Glutamatergic neuron (in vitro differentiated cells): ENCODE measurements around the gene TSPO. TPM values are rescaled to one million over a fixed set of nuclear protein-coding genes. Genes with fewer than 3 reads are reported as not detected.

Source experiments
- DNase-seq: peaks from one replicate; pipeline ENCODE4 v3.0.0; 2022
- H3K27ac Mint-ChIP-seq: one replicate; pipeline ENCODE4 v1.8.0; 2020; ENCODE audit warnings: mild to moderate bottlenecking, mixed read lengths, inconsistent platforms; ENCODE audit not compliant: unreplicated experiment
- H3K27me3 Mint-ChIP-seq: one replicate; pipeline ENCODE4 v1.8.0; 2020; ENCODE audit warnings: mild to moderate bottlenecking, moderate library complexity, mixed read lengths, inconsistent platforms; ENCODE audit not compliant: unreplicated experiment
- H3K36me3 Mint-ChIP-seq: one replicate; pipeline ENCODE4 v1.8.0; 2020; ENCODE audit warnings: mild to moderate bottlenecking, mixed read lengths, inconsistent platforms; ENCODE audit not compliant: unreplicated experiment
- H3K4me1 Mint-ChIP-seq: one replicate; pipeline ENCODE4 v1.8.0; 2020; ENCODE audit warnings: mild to moderate bottlenecking, low read depth, mixed read lengths, inconsistent platforms; ENCODE audit not compliant: unreplicated experiment
- H3K4me3 Mint-ChIP-seq: one replicate; pipeline ENCODE4 v1.8.0; 2020; ENCODE audit warnings: mild to moderate bottlenecking, mixed read lengths, inconsistent platforms; ENCODE audit not compliant: unreplicated experiment
- H3K9me3 Mint-ChIP-seq: one replicate; pipeline ENCODE4 v1.8.0; 2020; ENCODE audit warnings: mild to moderate bottlenecking, moderate library complexity, mixed read lengths, inconsistent platforms; ENCODE audit not compliant: unreplicated experiment
- total RNA-seq: library from RNA; stranded (reverse); fragmentation: NEBNext Ultra II Directional; extraction: Animal tissue kit (Norgen Biotek cat#: 25700); gene quantifications from one replicate; pipeline ENCODE4 v1.2.1, GENCODE V29; 2021; ENCODE audit not compliant: unreplicated experiment
- TF ChIP-seq, protein P1 (sequence below): fragments of 200-600 bp; sonication (generic); IDR thresholded peaks from one replicate; pipeline ENCODE4 v1.5.0; 2021; ENCODE audit not compliant: partially characterized antibody, unreplicated experiment

The TSPO gene
- total RNA-seq, 1 donor from 2014 or later: 4.0 TPM

DNA sequence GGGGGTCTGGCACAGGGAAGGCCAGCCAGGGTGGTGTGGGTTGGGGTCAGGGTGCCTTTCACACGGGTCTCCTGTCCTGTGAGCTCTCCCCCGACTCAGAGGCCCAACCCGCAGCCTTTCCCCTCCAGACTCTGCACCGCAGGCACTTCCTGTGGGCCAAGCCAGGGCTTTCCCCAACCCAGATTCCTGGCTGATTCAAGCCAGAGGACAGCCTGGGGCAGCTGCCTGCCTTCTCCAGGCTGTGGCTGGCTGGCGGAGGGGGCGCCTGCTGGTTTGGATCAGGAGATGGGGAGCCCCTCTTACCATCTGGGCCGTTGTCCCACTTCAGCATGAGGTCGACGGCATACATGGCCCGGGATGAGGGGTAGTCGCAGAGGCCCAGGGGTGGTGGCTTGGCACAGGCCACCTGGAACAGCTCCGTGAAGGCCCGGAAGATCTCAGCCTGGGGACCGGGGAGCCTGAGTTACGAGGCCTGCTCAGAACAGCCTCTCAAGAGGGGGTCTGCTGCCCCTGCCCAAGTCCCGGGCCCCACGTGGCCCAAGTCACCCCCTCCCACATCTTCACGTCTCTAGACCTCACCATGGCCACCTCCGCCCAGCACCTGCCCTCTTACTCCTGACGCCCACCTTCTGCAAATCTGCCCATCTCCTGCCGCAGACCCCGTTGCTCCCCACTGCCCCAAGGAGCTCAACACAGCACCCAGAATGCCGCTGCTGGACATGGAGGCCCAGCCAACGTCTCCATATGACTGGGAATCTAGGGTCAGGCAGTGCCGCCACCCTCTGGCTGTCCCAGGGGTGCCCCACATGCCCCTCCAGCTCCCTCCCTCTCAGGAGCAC lies 17.3 kb downstream of the TSPO start:
- H3K9me3 Mint-ChIP-seq: no peaks in the 10 kb centered on the region
- no peak overlapping the region for H3K4me3 Mint-ChIP-seq
- H3K27ac Mint-ChIP-seq: no peak overlapping the region
- peaks cover 11% of the 10 kb centered on the region for H3K27me3 Mint-ChIP-seq
- DNase-seq: no peak
- peaks cover 4% of the 10 kb centered on the region for H3K4me1 Mint-ChIP-seq
- TF ChIP-seq, protein P1, sequence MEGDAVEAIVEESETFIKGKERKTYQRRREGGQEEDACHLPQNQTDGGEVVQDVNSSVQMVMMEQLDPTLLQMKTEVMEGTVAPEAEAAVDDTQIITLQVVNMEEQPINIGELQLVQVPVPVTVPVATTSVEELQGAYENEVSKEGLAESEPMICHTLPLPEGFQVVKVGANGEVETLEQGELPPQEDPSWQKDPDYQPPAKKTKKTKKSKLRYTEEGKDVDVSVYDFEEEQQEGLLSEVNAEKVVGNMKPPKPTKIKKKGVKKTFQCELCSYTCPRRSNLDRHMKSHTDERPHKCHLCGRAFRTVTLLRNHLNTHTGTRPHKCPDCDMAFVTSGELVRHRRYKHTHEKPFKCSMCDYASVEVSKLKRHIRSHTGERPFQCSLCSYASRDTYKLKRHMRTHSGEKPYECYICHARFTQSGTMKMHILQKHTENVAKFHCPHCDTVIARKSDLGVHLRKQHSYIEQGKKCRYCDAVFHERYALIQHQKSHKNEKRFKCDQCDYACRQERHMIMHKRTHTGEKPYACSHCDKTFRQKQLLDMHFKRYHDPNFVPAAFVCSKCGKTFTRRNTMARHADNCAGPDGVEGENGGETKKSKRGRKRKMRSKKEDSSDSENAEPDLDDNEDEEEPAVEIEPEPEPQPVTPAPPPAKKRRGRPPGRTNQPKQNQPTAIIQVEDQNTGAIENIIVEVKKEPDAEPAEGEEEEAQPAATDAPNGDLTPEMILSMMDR: no peak
- H3K36me3 Mint-ChIP-seq: no peaks in the 10 kb centered on the region

DNA sequence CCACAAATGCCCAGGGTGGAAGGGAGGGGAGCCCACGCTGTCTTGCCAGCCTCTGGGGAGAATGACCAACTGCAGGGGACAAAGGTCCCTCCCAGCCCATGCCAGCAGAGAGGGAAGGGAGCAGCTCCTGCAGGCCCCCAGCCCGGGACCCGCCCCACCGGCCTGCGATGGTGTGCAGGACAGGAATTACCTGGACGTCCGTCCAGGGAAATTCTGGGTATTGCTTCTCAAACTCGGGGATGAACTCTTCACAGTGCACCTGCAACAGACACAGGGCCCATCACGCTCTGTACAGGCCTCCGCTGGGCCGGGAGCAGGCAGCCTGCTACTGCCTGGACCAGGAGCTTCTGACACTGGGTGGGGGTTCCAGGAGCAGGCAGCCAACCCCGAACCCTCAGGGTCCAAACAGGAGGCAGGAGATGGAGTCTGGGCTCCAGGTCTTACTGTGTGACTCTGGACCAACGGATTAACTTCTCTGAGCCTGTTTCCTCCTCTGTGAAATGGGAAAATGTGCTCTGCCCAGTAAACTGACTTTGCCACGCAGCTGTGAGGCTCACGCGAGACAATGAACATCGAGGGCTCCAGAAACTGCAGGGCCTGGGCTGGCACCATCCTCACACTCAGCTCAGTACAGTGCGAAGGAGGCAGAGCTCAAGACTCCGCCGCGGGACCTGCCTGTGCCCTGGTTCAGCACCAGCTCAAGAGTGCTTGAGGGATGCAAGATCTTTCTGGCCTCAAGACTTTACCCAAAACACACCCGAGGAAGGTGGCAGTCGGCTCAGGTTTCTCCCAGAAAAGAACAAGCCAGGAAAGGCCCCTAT lies 18.2 kb downstream of the TSPO start:
- Mint-ChIP-seq H3K27me3 (peaks cover 7% of the 10 kb centered on the region), H3K9me3 (no peaks in the 10 kb centered on the region), H3K4me3 (no peak overlapping the region), H3K4me1 (no peaks in the 10 kb centered on the region), H3K36me3 (no peaks in the 10 kb centered on the region), H3K27ac (no peak overlapping the region)
- TF ChIP-seq, protein P1: no peak
- DNase-seq: no peak

DNA sequence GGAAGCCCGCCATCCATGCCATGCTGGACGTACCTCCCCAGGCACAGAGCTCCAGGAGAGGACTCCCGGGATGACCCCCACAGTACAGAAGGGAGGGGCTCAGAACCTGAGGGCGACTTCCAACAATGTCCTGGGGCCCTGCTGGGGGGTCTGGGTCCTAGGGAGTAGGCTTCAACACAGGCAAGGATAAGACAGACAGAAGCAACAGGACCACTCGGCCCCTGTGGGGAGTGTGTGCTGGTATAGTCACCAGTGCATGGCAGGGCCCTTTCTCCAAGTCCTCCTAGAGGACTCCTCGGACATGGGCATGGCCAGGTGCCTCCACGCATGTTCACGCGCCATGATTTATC lies 18.7 kb downstream of the TSPO start:
- H3K27ac Mint-ChIP-seq: no peak overlapping the region

DNA sequence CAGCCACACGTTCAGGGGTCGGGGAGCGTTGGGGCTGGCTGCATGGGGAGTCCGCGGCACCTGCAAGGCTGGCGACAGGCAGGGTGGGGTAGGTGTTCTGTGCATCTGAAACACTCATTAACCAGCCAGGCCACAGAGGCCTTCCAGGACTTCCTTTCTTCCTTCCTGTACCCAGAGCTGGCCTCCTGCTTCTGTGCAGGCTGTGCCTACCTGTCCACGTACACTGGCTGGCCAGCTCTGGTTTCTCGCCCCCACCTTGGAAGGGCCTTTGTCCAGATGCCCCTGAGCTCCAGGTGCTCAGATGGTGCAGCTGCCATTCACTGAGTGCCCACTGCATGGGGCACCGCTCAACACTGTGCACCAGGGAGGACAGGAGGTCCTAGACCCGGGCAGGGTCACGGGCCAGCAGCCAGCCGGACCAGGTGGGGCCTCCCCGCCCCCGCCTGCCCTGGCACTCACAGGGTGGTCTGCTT lies 19.7 kb downstream of the TSPO start:
- no peaks in the 10 kb centered on the region for H3K9me3 Mint-ChIP-seq
- TF ChIP-seq, protein P1: no peak
- DNase-seq: no peak

More for the DNA sequence above, 18.7 kb downstream of the TSPO start:
- H3K9me3 Mint-ChIP-seq: no peaks in the 10 kb centered on the region
- DNase-seq: no peak
- no peak overlapping the region for H3K4me3 Mint-ChIP-seq
- no peaks in the 10 kb centered on the region for H3K36me3 Mint-ChIP-seq
- TF ChIP-seq, protein P1: no peak
- H3K4me1 Mint-ChIP-seq: no peaks in the 10 kb centered on the region
- peaks cover 5% of the 10 kb centered on the region for H3K27me3 Mint-ChIP-seq

More for the DNA sequence above, 19.7 kb downstream of the TSPO start:
- Mint-ChIP-seq H3K27me3 (peaks cover 6% of the 10 kb centered on the region), H3K4me1 (no peaks in the 10 kb centered on the region), H3K4me3 (no peak overlapping the region), H3K36me3 (no peaks in the 10 kb centered on the region), H3K27ac (no peak overlapping the region)
